ENCODE data around the gene IGSF21.

The IGSF21 gene

GRCh38 chr1:18192182-18192581 is 84.6 kb downstream of the IGSF21 start:
- peaks cover 3% of the 10 kb centered on the region for H3K4me1 ChIP-seq (ENCODE audit: insufficient read depth, insufficient read length)
- no peaks in the 10 kb centered on the region for H3K9me3 ChIP-seq (ENCODE audit: insufficient read depth, low read length)
- no peak overlapping the region for H3K4me3 ChIP-seq (ENCODE audit: insufficient read length, low read depth)
- H3K9ac ChIP-seq (ENCODE audit: insufficient read length, low read depth), result no peak overlapping the region
- H3K27me3 ChIP-seq (ENCODE audit: insufficient read depth, insufficient read length), result no peaks in the 10 kb centered on the region
- DNase-seq (ENCODE audit: low read depth, low spot score), result no peak
- TF ChIP-seq SUZ12 (IDR thresholded peaks at IDR 0.05; ENCODE audit: extremely low read depth, insufficient read depth, insufficient read length) (no peak), YY1 (IDR thresholded peaks at IDR 0.05; ENCODE audit: insufficient read depth, insufficient read length) (no peak), ZNF274 (IDR thresholded peaks at IDR 0.05; ENCODE audit: low read depth, low read length) (no peak)
- no peaks in the 10 kb centered on the region for H3K36me3 ChIP-seq (ENCODE audit: insufficient read depth, insufficient read length, low read length)

GRCh38 chr1:18192974-18193373 is 85.4 kb downstream of the IGSF21 start:
- Histone ChIP-seq H3K9me3 (ENCODE audit: insufficient read depth, low read length) (no peaks in the 10 kb centered on the region), H3K9ac (ENCODE audit: insufficient read length, low read depth) (no peak overlapping the region), H3K27me3 (ENCODE audit: insufficient read depth, insufficient read length) (no peaks in the 10 kb centered on the region), H3K4me1 (ENCODE audit: insufficient read depth, insufficient read length) (peaks cover 3% of the 10 kb centered on the region), H3K4me3 (ENCODE audit: insufficient read length, low read depth) (no peak overlapping the region), H3K36me3 (ENCODE audit: insufficient read depth, insufficient read length, low read length) (no peaks in the 10 kb centered on the region)
- DNase-seq (ENCODE audit: low read depth, low spot score), result no peak
- TF ChIP-seq YY1 (IDR thresholded peaks at IDR 0.05; ENCODE audit: insufficient read depth, insufficient read length) (no peak), ZNF274 (IDR thresholded peaks at IDR 0.05; ENCODE audit: low read depth, low read length) (no peak), SUZ12 (IDR thresholded peaks at IDR 0.05; ENCODE audit: extremely low read depth, insufficient read depth, insufficient read length) (no peak)

DNA sequence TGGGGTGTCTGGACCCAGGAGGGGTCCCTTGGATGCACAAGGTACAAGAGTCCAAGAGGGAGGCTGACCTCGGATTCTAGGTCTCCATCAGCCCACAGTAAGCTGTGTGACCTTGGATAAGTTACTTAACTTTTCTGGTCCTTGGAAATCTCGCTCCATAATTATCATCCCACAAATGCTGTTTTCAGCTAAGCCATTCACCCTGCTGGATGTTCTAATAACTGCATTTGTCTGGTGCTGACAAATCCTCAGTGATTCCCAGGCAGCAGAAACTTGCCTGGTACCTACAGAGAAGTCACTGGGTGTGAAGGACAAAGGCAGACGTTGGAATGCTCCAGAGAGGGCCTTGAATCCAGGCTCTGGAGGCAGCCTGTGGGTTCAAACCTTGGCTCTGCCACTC is 89.7 kb downstream of the IGSF21 start:
- no peaks in the 10 kb centered on the region for H3K27me3 ChIP-seq (ENCODE audit: insufficient read depth, insufficient read length)
- TF ChIP-seq YY1 (IDR thresholded peaks at IDR 0.05; ENCODE audit: insufficient read depth, insufficient read length), result no peak
- no peak for TF ChIP-seq SUZ12 (IDR thresholded peaks at IDR 0.05; ENCODE audit: extremely low read depth, insufficient read depth, insufficient read length)
- TF ChIP-seq ZNF274 (IDR thresholded peaks at IDR 0.05; ENCODE audit: low read depth, low read length), result no peak
- no peak for DNase-seq (ENCODE audit: low read depth, low spot score)

DNA sequence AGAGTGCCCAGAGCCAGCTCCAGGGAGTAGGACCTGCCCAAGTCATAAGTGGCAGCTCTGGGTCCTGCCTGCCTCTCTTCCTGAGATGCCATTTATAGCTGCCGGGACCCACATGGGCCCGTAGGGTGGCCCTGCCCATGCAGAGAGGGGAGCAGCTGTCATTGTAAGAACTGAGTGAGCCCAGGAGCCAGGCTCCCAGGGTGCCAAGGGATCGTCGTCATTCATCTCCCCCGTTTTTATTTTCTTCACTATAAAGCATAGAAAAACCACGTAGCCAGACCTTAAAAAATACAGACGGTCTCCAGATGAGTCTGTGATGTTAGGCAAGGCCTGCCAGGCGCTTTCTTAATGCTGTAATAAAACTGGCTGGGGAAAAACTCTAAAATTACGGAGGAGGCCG is 90.7 kb downstream of the IGSF21 start:
- Histone ChIP-seq H3K9me3 (ENCODE audit: insufficient read depth, low read length) (no peaks in the 10 kb centered on the region), H3K4me3 (ENCODE audit: insufficient read length, low read depth) (no peak overlapping the region), H3K36me3 (ENCODE audit: insufficient read depth, insufficient read length, low read length) (no peaks in the 10 kb centered on the region), H3K4me1 (ENCODE audit: insufficient read depth, insufficient read length) (no peaks in the 10 kb centered on the region), H3K27me3 (ENCODE audit: insufficient read depth, insufficient read length) (no peaks in the 10 kb centered on the region), H3K9ac (ENCODE audit: insufficient read length, low read depth) (no peak overlapping the region)
- DNase-seq (ENCODE audit: low read depth, low spot score), result no peak
- TF ChIP-seq SUZ12 (IDR thresholded peaks at IDR 0.05; ENCODE audit: extremely low read depth, insufficient read depth, insufficient read length) (no peak), ZNF274 (IDR thresholded peaks at IDR 0.05; ENCODE audit: low read depth, low read length) (no peak), YY1 (IDR thresholded peaks at IDR 0.05; ENCODE audit: insufficient read depth, insufficient read length) (no peak)

More for the DNA sequence above, 89.7 kb downstream of the IGSF21 start:
- H3K9me3 ChIP-seq (ENCODE audit: insufficient read depth, low read length), result no peaks in the 10 kb centered on the region
- H3K9ac ChIP-seq (ENCODE audit: insufficient read length, low read depth), result no peak overlapping the region
- H3K36me3 ChIP-seq (ENCODE audit: insufficient read depth, insufficient read length, low read length), result no peaks in the 10 kb centered on the region
- no peaks in the 10 kb centered on the region for H3K4me1 ChIP-seq (ENCODE audit: insufficient read depth, insufficient read length)
- no peak overlapping the region for H3K4me3 ChIP-seq (ENCODE audit: insufficient read length, low read depth)

- no peak overlapping the region for H3K4me3 ChIP-seq (ENCODE audit: insufficient read length, low read depth)
- no peak overlapping the region for H3K9ac ChIP-seq (ENCODE audit: insufficient read length, low read depth)
- H3K36me3 ChIP-seq (ENCODE audit: insufficient read depth, insufficient read length, low read length), result no peaks in the 10 kb centered on the region
- H3K4me1 ChIP-seq (ENCODE audit: insufficient read depth, insufficient read length), result no peaks in the 10 kb centered on the region
- DNase-seq (ENCODE audit: low read depth, low spot score), result no peak
- H3K9me3 ChIP-seq (ENCODE audit: insufficient read depth, low read length), result no peaks in the 10 kb centered on the region
- no peaks in the 10 kb centered on the region for H3K27me3 ChIP-seq (ENCODE audit: insufficient read depth, insufficient read length)
- TF ChIP-seq YY1 (IDR thresholded peaks at IDR 0.05; ENCODE audit: insufficient read depth, insufficient read length) (no peak), SUZ12 (IDR thresholded peaks at IDR 0.05; ENCODE audit: extremely low read depth, insufficient read depth, insufficient read length) (no peak), ZNF274 (IDR thresholded peaks at IDR 0.05; ENCODE audit: low read depth, low read length) (no peak)
Observed at GRCh38 chr1:18199462-18199861, 91.9 kb downstream of the IGSF21 start.

DNA sequence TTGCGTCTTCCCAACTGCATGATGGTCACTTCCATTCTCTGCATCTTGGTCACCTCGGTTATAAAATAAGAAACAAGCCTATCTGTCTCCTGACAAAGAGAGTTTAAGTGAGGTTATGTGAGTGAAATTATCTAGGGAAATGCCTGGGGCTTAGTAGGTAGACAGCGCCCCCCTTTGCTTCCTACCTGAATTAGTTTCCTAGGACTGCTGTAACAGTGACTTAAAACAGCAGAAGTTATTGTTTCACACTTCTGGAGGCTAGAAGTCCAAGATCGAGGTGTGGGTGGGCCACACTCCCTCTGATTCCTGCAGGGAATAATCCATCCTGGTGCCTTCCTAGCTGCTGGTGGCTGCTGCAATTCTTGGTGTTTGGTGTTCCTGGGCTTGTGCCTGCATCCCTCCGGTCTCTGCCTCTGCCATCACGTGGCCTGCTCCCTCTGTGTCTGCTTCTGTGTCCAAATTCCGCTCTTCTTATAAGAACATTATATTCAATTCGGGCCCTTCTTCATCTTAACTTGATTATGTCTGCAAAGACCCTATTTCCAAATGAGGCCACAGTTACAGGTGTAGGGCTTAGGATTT is 92.6 kb downstream of the IGSF21 start:
- H3K27me3 ChIP-seq (ENCODE audit: insufficient read depth, insufficient read length), result no peaks in the 10 kb centered on the region
- no peak for DNase-seq (ENCODE audit: low read depth, low spot score)

GRCh38 chr1:18200918-18201317 is 93.3 kb downstream of the IGSF21 start:
- Histone ChIP-seq H3K27me3 (ENCODE audit: insufficient read depth, insufficient read length) (no peaks in the 10 kb centered on the region), H3K36me3 (ENCODE audit: insufficient read depth, insufficient read length, low read length) (no peaks in the 10 kb centered on the region), H3K4me3 (ENCODE audit: insufficient read length, low read depth) (no peak overlapping the region), H3K9ac (ENCODE audit: insufficient read length, low read depth) (no peak overlapping the region), H3K9me3 (ENCODE audit: insufficient read depth, low read length) (no peaks in the 10 kb centered on the region), H3K4me1 (ENCODE audit: insufficient read depth, insufficient read length) (no peaks in the 10 kb centered on the region)
- DNase-seq (ENCODE audit: low read depth, low spot score), result no peak
- TF ChIP-seq ZNF274 (IDR thresholded peaks at IDR 0.05; ENCODE audit: low read depth, low read length) (no peak), SUZ12 (IDR thresholded peaks at IDR 0.05; ENCODE audit: extremely low read depth, insufficient read depth, insufficient read length) (no peak), YY1 (IDR thresholded peaks at IDR 0.05; ENCODE audit: insufficient read depth, insufficient read length) (no peak)

More for the DNA sequence above, 92.6 kb downstream of the IGSF21 start:
- Histone ChIP-seq H3K4me3 (ENCODE audit: insufficient read length, low read depth) (no peak overlapping the region), H3K9ac (ENCODE audit: insufficient read length, low read depth) (no peak overlapping the region), H3K4me1 (ENCODE audit: insufficient read depth, insufficient read length) (no peaks in the 10 kb centered on the region), H3K9me3 (ENCODE audit: insufficient read depth, low read length) (no peaks in the 10 kb centered on the region), H3K36me3 (ENCODE audit: insufficient read depth, insufficient read length, low read length) (no peaks in the 10 kb centered on the region)
- TF ChIP-seq SUZ12 (IDR thresholded peaks at IDR 0.05; ENCODE audit: extremely low read depth, insufficient read depth, insufficient read length) (no peak), ZNF274 (IDR thresholded peaks at IDR 0.05; ENCODE audit: low read depth, low read length) (no peak), YY1 (IDR thresholded peaks at IDR 0.05; ENCODE audit: insufficient read depth, insufficient read length) (no peak)
